Skeletal muscle cell (primary cell): Measurements from ENCODE around the gene AGAP1.

ENCODE experiments used
- DNase-seq: peaks from one replicate; pipeline ENCODE4 v3.0.0-alpha.2; 2010; ENCODE audit warnings: low read depth
- H3K4me3 ChIP-seq: 2 replicates; pipeline ENCODE4 v1.5.1; 2011; ENCODE audit warnings: low read depth, mild to moderate bottlenecking, control low read depth, low read length, moderate library complexity

Gene AGAP1

GRCh38 chr2:235852526-235852920 is 358.7 kb downstream of the AGAP1 start:
- DNase-seq = no peak
- H3K4me3 ChIP-seq = no peak overlapping the region

GRCh38 chr2:235854276-235854675 is 360.4 kb downstream of the AGAP1 start:
- H3K4me3 ChIP-seq = no peak overlapping the region
- no peak for DNase-seq

GRCh38 chr2:235855011-235855410 is 361.2 kb downstream of the AGAP1 start:
- H3K4me3 ChIP-seq = no peak overlapping the region
- no peak for DNase-seq

GRCh38 chr2:235856151-235856854 is 362.5 kb downstream of the AGAP1 start:
- DNase-seq = no peak

GRCh38 chr2:235857598-235857997 is 363.8 kb downstream of the AGAP1 start:
- DNase-seq = no peak

More at GRCh38 chr2:235856151-235856854, 362.5 kb downstream of the AGAP1 start:
- H3K4me3 ChIP-seq = no peak overlapping the region

GRCh38 chr2:235858881-235859280 is 365.0 kb downstream of the AGAP1 start:
- no peak for DNase-seq
- no peak overlapping the region for H3K4me3 ChIP-seq

More at GRCh38 chr2:235857598-235857997, 363.8 kb downstream of the AGAP1 start:
- no peak overlapping the region for H3K4me3 ChIP-seq

- DNase-seq = no peak
- no peak overlapping the region for H3K4me3 ChIP-seq
Observed at GRCh38 chr2:235859651-235860050, 365.8 kb downstream of the AGAP1 start.

GRCh38 chr2:235860111-235860510 is 366.3 kb downstream of the AGAP1 start:
- H3K4me3 ChIP-seq = no peak overlapping the region
- DNase-seq = no peak

GRCh38 chr2:235860871-235861270 is 367.0 kb downstream of the AGAP1 start:
- DNase-seq = no peak
- H3K4me3 ChIP-seq = no peak overlapping the region

GRCh38 chr2:235861383-235861782 is 367.5 kb downstream of the AGAP1 start:
- no peak overlapping the region for H3K4me3 ChIP-seq
- DNase-seq = no peak

GRCh38 chr2:235863414-235863813 is 369.6 kb downstream of the AGAP1 start:
- DNase-seq = no peak
- H3K4me3 ChIP-seq = no peak overlapping the region

GRCh38 chr2:235864302-235864701 is 370.5 kb downstream of the AGAP1 start:
- no peak for DNase-seq
- no peak overlapping the region for H3K4me3 ChIP-seq

GRCh38 chr2:235864733-235865515 is 371.1 kb downstream of the AGAP1 start:
- H3K4me3 ChIP-seq = no peak overlapping the region
- DNase-seq = no peak

GRCh38 chr2:235866373-235866772 is 372.5 kb downstream of the AGAP1 start:
- no peak overlapping the region for H3K4me3 ChIP-seq
- no peak for DNase-seq

- no peak for DNase-seq
- H3K4me3 ChIP-seq = no peak overlapping the region
Observed at GRCh38 chr2:235868224-235868623, 374.4 kb downstream of the AGAP1 start.

- no peak for DNase-seq
Observed at GRCh38 chr2:235868645-235869044, 374.8 kb downstream of the AGAP1 start.

GRCh38 chr2:235870515-235870914 is 376.7 kb downstream of the AGAP1 start:
- DNase-seq = no peak
- H3K4me3 ChIP-seq = no peak overlapping the region

More at GRCh38 chr2:235868645-235869044, 374.8 kb downstream of the AGAP1 start:
- H3K4me3 ChIP-seq = no peak overlapping the region

- no peak for DNase-seq
- H3K4me3 ChIP-seq = no peak overlapping the region
Observed at GRCh38 chr2:235876099-235876679, 382.3 kb downstream of the AGAP1 start.

GRCh38 chr2:235877275-235877802 is 383.5 kb downstream of the AGAP1 start:
- H3K4me3 ChIP-seq = no peak overlapping the region
- DNase-seq = no peak

- no peak for DNase-seq
Observed at GRCh38 chr2:235879116-235879515, 385.3 kb downstream of the AGAP1 start.

More at GRCh38 chr2:235879116-235879515, 385.3 kb downstream of the AGAP1 start:
- H3K4me3 ChIP-seq = no peak overlapping the region
